HL-60/S4 treated with phorbol 12-myristate 13-acetate at 8.2 ng/mL for 4 days and 3 days (cell line): ENCODE data around the gene ST6GALNAC6.

Source experiments
- in situ Hi-C: fragments of 300-500 bp; cut with MboI; formaldehyde crosslinking; loops from 2 replicates; pipeline ENCODE4 v1.15.0; 2022; ENCODE audit warnings: low sequenced_read_pairs

ST6GALNAC6 gene

DNA sequence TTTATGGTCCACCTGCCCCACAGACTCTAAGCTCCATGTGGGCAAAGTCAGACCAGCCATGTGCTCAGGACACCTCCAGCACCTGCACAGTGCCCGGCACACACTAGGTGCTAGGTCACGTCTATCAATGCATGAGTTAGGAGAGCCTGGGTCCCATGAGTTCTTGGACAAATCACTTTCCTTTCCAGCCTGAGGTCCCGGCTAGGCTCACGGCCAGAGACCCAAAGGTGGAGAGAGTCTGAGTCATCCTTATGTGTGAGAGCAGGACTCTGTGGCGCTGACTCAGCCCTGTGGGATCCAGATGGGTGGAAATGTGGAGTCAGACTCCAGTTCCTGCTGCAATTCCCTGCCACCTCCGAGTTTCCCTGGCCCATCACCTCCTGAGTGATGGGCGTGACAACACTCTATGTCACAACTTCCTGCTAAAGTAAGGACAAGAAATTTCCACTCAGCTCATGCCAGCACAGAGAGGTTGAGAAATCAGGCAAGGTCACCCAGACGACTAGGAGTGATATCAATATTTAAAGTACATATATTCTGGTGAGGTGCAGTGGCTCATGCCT, 19.9 kb upstream of the ST6GALNAC6 start:
- in situ Hi-C loops: loop anchor here (10.0 kb wide), 1 partner anchor 55 kb away; no protein-coding TSS in a partner anchor

DNA sequence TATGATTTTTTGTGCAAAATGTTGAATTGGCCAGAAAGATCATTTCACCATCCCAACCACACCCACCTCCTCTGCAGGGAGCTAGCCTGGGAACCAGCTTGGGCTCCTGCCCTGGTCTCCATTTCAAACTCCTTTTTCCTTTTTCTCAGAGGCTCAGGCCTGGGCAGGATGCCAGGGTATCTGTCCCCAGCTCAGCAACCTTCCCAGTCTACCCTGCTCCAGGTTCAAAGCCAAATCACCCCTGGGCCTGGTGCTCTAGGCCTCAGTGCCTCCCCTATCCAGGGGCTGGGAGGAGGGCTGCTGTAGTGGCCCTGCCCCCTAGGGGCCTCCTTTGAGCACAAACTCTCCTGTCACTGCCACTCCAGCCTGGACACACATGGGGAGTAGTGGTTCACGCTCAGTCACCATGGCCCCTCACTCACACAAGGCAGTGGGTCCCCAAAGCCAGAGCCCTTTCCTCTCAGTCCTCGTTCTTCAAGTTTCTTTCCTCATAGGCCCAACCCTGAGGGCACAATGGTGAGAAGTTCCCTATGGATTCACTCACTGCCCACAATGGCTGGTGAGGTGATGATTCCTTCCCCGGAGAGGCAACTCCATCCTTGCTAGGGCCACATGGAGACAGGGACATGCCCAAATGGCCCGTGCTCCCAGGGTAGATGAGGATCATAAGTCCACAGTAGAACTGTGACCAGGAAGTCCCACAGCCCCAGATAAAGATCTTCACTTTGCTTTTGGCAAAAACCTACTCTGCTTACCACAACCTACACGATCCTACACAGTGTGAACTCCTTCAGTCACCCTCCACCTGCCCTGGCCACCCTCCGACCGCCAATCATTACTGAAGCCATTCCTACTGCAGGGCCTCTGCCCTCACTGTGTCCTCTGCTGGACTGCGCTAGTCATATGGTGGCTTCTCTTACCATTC, 19.0 kb upstream of the ST6GALNAC6 start:
- in situ Hi-C loops: loop anchor here (10.0 kb wide), 1 partner anchor 54 kb away; no protein-coding TSS in a partner anchor

DNA sequence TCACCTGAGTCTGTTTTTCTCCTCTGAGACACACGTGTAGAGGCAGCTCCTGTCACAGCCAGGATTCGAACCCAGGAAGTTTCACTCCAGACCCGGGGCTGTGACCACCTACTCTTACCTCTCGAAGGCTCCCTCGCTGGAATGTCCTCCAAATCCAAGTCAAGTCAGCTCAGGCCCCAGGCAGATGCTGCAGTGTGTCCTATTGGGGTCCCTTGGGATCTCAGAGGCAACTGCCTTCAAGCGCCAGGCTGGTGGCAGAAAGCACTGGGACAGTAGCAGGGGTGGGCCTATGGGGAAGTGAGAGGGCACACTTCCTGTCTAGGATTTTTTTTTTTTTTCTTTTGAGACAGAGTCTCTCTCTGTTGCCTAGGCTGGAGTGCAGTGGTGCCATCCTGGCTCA, 18.2 kb upstream of the ST6GALNAC6 start:
- in situ Hi-C loops: loop anchor here (10.0 kb wide), 1 partner anchor 53 kb away; no protein-coding TSS in a partner anchor

DNA sequence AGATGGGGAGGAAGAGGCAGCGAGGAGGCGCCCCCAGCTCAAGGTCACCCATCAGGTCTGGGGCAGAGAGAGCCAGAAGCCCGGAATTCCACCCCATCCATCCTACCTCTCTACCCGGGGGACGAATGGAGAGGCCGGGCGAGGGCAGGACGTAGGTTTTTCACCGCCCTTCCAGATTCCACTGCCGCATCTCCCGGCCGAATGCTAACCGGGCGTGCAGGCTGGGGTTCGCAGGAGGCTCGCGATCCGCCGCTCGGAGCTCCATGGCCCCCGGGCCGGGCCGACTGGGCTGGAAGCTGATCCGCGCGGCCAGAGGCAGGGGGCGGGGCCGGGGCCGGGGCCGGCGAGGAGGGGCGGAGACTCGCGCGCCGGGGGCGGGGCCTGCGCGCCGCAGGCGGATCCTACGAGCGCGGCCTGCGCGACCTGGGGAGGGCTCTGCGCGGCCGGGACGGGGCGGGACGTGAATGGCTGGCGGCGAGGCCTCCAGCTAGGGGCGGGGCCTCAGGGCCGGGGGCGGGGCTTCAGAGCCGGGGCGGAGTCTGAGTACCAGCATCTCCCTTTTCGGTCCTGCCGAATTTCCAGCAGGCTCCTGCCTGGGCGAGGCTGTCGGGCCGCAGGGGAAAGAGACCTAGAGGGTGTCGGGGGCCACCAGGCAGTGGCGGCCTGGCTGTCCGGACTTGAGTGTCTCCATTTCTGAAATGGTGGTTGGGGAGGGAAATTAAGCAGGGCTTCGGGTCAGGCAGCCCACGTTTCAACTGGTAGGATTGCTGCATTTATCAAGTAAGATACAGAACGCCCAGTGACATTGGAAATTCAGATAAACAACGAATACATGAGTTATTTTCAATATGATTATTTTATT, 17.5 kb upstream of the ST6GALNAC6 start, which contains the start of gene ST6GALNAC4:
ST6GALNAC4 (minus strand) TSS at position 322 of the 862 bp plus-strand sequence. CDS start 622 bp downstream, outside the sequence.
- in situ Hi-C loops: loop anchor here (10.0 kb wide), 1 partner anchor 52 kb away; no protein-coding TSS in a partner anchor

DNA sequence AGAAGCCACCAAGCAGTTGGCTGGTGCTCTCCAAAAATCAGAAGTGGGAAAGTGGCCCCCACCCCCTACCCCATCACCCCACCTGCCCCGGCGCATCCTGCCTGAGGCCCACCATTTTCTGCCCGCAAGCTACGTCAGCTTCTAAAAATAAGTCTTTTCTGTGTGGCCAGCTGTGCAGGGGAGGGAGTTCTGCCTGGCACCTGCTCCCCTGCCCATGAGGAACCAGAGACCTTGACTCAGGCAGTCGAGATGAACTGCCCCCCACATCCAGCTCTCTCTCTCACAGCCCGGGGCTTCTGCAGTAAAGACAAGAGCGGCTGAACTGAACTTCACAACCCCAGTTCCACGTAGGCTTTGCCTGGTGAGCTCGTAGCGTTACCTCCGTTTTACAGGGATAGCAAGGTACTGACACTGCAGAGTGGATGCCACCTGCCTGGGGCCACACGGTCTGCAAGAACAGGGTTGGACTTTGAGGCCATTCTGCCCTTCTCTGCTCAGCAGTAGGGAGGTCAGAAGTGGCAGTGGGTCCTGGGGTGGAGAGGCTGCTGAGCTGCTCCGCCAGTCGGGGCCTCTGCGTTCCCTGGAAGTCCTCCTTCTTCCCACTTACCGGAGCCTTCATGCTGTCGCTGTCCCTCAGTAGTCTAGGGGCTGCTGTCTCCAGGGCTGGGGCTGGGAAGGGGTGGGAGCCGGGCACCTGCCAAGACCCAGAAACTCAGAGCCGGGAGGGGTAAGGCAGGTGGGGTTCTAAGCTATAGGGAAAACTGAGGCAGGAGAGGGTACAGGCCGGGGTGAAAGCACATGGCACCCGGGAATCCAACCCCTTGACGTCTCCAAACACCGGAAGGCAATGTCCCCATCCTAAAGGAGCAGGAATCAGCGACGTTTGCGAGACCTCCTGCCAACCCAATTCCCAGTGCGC, 16.7 kb upstream of the ST6GALNAC6 start:
- in situ Hi-C loops: loop anchor here (10.0 kb wide), 1 partner anchor 51 kb away; no protein-coding TSS in a partner anchor

DNA sequence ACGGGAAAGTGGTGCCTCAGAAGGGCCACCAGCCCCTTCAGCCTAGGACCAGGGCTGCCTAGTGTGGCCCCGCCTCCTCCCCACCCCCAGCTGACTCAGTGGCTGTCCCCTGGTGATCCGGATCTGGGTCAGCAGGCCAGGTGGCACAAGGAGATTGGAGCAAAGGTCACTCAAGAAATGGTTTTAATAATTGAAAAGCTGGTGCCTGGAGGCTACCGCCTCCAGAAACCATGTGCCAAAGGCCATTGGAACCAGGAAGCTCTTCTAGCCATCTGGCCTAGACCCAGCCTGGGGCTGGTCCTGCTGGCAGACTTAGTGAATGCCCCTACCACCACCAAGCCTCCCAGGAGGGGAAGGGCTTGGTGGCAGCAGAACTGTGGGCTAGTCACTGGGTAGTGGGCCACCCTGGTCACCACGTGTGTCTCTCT, 15.9 kb upstream of the ST6GALNAC6 start:
- in situ Hi-C loops: loop anchor here (10.0 kb wide), 1 partner anchor 51 kb away; no protein-coding TSS in a partner anchor

DNA sequence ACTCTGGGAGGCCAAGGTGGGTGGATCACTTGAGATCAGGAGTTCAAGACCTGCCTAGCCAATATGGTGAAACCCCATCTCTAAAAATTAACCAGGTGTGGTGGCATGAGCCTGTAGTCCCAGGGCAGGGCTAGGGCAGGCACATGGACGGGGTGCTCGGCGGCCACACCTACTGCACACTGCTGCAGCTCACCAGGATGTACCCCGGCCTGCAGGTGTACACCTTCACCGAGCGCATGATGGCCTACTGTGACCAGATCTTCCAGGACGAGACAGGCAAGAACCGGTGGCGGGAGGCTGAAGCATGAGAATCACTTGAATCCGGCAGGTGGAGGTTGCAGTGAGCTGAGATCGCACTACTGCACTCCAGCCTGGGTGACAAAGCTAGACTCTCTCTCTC, 14.3 kb upstream of the ST6GALNAC6 start:
- in situ Hi-C loops: loop anchor here (10.0 kb wide), 1 partner anchor 49 kb away; no protein-coding TSS in a partner anchor

DNA sequence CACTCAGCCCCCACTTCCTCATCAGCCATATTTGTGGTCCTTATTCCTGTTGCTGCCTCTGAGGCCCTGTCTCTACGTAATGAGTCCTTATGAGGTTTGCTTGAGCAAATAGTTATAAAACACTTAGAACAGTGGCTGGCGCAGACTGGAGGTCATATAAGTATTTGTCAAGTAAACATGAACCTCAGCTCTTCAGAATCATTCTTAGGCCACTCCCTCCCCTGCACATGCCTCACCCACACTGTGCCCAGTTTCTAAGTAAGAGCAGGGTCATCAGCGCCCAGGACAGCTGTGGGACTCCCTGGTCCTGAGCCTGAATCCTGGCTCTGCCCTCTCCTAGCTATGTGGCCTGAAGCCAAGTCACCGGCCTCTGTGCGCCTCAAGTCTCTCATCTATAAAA, 13.5 kb upstream of the ST6GALNAC6 start:
- in situ Hi-C loops: loop anchor here (10.0 kb wide), 1 partner anchor 48 kb away; no protein-coding TSS in a partner anchor

DNA sequence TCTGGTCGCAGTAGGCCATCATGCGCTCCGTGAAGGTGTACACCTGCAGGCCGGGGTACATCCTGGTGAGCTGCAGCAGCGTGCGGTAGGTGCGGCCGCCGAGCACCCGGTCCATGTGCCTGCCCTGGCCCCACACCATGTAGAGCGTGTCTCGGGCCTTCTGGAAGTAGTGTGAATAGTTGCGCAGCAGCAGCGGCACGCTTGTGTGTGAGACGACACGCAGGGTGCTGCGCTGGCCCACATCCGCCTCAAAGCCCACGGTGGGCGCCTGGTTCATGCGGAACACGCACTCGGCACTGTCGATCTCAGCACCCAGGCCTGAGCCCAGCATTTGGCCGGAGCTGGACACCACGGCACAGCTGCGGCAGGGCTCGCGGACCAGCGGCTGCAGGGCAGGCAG, 12.9 kb upstream of the ST6GALNAC6 start:
- in situ Hi-C loops: loop anchor here (10.0 kb wide), 1 partner anchor 47 kb away; no protein-coding TSS in a partner anchor

DNA sequence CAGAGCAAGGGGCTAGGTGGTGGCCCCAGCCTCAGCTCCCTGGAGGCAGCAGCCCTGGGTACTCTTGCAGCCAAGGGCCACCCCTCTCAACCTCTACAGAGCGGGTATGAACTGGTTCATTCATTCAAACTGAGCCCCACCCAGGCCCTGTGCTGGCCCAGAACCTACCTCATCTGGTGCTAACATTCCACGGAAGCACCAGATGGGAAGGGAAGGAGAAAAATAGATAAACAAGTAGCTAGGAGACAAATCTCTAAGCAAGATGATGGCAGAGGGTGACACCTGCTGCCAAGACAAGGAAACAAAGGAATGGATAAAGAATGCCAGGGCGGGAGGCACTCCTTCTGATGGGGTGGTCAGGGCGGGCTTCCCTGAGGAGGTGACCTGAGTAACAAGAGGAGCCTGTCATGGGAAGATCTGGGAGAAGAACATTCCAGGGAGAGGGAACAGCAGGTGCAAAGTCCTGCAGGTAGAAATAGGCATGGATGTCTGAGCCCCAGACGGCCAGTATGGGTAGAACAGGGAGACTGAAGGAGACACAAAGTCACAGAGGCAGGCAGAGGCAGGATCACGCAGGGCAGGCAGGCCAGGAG, 11.3 kb upstream of the ST6GALNAC6 start:
- in situ Hi-C loops: loop anchor here (10.0 kb wide), 1 partner anchor 46 kb away; no protein-coding TSS in a partner anchor

DNA sequence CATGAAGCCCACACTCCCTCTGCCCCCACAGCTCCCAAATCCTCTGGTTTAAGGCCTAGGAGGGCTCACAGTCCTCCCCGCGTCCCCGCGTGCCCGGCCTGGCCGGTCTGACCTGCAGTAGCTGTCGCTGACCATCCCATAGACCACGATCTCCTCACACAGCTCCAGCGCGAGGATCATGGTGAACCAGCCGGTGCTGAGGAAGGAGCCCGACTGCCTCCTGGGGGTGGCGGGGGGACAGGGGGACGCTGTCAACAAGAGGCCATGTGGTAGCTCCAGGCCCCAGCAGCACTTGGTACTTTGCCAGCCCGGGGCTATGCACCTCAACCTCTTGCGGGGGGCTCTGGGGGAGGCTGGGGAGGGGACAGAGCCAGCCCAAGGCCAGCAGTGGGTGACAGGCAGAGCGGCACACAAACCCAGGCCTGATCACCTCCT, 10.5 kb upstream of the ST6GALNAC6 start:
- in situ Hi-C loops: loop anchor here (10.0 kb wide), 1 partner anchor 45 kb away; no protein-coding TSS in a partner anchor

DNA sequence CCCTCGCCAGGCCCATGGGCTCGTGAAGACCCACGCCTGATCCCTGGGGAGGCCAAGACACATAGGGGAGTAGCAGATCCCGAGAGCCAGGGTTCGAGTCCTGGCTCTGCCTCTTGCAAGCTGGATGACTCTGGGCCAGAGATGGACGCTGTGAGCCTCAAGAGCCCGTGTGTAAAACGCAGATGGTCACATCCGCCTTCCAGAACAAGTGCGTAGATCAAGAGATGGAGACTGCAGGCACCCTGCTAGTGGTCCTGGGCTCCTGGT, 9.2 kb upstream of the ST6GALNAC6 start:
- in situ Hi-C loops: no loop called here

DNA sequence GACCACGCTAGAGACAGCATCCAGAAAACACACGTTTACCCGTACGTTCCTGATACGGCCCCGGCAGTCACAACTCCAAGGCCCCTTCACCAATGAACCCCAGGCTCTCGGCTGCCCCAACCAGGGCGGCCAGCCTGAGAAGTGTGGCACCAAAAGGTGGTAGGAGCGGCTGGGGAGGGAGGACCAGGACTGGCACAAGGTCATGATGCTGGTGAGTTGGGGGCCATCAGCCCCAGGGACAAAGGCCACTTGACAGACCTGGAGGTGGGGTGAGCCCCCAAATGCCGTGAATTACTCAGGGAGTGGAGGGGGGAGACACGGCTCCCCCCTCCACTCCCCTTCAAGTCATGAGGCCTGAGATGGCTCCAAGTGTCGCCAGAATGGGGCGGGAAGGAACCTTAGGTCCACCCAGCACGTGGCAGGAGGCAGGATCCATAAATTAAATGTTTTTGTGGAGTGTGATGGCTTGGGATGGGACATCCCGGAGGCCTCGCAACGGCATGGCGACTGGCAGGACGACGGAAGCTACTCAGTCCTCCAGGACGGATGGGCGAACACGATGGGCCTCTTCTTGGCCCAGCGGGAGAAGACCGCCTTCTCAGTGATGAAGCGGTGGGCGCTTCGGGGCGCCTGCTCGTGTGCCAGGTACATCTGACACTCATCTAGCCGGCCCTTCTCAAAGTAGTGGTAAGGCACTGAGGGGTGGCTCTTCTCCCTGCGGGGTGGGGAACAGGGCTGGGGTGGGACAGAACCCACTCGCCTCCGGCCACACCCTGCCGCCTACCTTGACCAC, 8.7 kb upstream of the ST6GALNAC6 start:
- in situ Hi-C loops: no loop called here

DNA sequence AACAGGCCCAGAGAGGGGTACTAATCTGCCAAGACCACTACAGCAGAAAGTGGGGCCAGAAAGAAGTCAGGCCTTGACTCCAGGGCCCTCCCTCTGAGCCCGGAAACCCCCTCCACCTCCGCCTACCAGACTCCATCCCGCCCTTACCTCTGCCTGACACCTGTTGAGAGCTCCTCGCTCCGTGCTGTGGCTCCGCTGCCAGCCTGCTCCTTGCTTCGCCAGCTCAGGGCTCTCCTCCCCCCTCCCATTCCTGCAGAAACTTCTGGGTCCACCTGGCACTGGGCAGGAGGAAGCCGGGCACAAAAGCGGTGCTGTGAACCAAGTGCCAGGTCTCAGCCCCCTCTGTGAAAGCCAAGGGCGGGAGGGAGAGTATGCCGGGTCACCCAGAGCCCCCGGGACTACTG, 6.4 kb upstream of the ST6GALNAC6 start:
- in situ Hi-C loops: no loop called here

DNA sequence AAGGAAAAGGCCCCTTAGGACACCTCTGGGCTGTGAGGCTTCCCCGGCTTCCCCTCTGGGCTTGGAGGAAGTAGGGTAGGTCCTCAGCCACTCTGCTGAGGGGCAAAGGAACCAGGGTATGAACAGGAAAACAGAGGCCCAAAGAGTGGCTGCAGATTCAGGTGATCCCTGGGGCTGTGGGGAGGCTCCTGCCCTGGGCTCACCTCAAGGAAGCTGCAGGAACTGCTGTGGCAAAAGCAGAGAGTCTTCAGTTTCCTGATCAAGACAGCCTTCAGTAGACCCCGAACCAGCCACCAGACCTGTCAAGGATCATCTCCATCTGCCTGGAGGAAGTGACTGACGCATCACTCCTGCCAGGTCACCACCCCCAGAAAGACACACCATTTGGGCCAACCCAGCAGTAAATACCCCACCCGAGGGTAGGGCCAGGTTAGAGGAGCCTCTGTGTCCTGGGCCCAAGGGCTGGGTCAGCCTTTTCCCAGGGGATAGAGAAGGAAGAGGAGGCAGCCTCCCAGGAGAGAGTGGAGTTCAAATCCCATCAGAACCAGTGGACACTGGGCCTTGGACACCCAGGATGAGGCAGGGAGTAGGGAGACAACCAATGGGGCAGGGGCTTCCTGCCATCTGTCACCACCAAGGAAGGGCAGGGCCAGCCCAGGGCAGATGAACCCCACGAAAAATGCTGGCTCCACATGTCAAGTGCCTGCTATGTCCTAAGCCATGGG, 5.8 kb upstream of the ST6GALNAC6 start:
- in situ Hi-C loops: no loop called here

DNA sequence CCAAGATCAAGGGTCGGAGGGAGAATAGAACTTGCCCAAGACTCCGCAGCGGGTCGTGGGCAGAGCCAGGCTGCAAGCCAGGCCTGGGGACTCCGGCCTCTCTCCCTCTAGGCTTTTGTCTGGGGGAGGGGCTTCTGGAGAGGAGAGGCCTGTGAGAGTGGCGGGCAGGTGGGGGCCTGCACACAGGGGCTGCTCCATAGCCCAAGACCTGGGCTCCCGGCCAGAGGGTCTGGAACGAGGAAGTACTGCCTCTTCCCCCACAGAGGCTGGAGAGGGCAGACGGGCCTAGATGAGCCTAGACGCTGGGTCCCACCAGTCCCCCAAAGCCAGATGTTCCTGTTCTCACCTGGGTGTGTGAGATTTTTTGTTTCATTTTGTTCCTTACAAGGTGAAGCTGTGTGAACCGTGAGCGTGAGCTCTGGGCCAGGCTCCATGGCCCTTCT, 5.2 kb upstream of the ST6GALNAC6 start:
- in situ Hi-C loops: no loop called here
